Measurements from ENCODE around the gene ADAMTSL1.

ADAMTSL1 gene

DNA sequence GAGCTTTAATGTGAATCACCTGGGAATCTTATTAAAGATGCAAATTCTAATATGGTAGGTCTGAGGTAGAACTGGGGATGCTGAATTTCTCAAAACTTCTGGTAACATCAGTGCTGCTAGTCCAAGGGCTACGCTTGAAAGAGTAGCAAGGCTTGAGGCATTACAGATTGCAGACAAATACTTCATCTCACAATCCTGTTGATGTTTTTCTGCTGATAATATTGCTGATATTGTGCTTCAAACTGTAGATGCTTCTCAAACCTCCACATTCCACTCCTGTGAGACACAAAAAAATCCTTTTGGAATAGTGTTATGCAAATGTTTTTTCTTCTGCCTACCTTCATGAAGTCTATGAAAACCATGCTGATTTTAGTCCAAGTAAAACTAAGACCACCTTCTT, 419.5 kb downstream of the ADAMTSL1 start:
- POLR2A ChIA-PET (ENCODE audit: low non-redundant PET), result no interaction called here
- H3K27ac ChIP-seq, result no peak overlapping the region
- CTCF ChIA-PET, result no interaction called here
- no peak for DNase-seq (ENCODE audit: low spot score)
- TF ChIP-seq, protein P1, sequence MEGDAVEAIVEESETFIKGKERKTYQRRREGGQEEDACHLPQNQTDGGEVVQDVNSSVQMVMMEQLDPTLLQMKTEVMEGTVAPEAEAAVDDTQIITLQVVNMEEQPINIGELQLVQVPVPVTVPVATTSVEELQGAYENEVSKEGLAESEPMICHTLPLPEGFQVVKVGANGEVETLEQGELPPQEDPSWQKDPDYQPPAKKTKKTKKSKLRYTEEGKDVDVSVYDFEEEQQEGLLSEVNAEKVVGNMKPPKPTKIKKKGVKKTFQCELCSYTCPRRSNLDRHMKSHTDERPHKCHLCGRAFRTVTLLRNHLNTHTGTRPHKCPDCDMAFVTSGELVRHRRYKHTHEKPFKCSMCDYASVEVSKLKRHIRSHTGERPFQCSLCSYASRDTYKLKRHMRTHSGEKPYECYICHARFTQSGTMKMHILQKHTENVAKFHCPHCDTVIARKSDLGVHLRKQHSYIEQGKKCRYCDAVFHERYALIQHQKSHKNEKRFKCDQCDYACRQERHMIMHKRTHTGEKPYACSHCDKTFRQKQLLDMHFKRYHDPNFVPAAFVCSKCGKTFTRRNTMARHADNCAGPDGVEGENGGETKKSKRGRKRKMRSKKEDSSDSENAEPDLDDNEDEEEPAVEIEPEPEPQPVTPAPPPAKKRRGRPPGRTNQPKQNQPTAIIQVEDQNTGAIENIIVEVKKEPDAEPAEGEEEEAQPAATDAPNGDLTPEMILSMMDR (conservative IDR thresholded peaks at IDR 0.05; ENCODE audit: low read depth), result no peak

DNA sequence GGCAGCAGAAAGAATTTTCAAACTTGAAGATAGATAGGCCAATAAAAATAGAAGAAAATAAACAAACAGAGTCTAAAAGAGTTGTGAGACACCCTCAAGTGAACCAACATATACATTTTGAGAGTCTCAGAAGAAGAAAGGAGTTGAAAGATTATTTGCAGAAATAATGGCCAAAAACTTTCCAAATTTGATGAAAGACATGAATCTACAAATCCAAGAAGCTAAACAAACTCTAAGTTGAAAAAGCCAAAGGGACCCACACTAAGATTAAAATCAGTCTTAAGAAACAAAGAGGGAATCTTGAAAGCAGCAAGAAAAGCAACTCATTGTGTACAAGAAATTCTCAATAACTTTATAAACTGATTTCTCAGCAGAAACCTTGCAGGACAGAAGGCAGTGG, 422.1 kb downstream of the ADAMTSL1 start:
- CTCF ChIA-PET, result no interaction called here
- POLR2A ChIA-PET (ENCODE audit: low non-redundant PET), result interaction anchor here (0.7 kb wide), 1 partner anchor 65 kb away, joined by 13 read pairs; no protein-coding TSS in a partner anchor
- TF ChIP-seq, protein P1 (conservative IDR thresholded peaks at IDR 0.05; ENCODE audit: low read depth), result no peak
- no peak overlapping the region for H3K27ac ChIP-seq
- no peak for DNase-seq (ENCODE audit: low spot score)

DNA sequence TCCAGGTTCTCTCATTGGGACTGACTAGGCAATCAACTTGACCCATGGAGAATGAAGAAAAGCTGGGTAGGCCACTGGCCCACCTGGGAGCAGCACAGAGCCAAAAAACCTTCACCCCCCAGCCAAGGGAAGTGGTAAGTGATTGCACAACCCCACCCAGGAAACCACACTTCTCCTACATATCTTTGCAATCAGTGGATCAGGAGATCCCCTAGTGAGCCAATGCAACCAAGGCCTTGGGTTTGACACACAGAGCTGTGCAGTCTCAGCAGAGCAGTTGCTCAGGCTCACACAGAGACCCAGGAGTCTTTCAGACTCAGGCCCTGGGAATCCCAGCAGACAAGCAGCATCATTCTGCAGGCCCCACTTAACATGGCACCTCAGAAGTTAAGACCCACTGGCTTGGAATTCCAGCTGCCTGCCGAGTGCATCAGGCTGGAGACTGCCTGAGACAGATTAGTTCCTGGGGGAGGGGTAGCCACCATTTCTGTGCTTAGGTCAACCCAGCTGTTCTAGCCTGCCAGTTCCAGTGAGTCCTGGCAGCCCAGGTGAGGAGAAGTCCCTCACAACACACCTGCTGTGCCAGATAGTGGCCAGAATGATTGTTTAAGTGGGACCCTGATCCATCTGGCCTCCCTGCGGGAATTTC, 422.7 kb downstream of the ADAMTSL1 start:
- H3K27ac ChIP-seq, result no peak overlapping the region
- TF ChIP-seq, protein P1 (conservative IDR thresholded peaks at IDR 0.05; ENCODE audit: low read depth), result no peak
- POLR2A ChIA-PET (ENCODE audit: low non-redundant PET), result no interaction called here
- CTCF ChIA-PET, result no interaction called here
- no peak for DNase-seq (ENCODE audit: low spot score)

DNA sequence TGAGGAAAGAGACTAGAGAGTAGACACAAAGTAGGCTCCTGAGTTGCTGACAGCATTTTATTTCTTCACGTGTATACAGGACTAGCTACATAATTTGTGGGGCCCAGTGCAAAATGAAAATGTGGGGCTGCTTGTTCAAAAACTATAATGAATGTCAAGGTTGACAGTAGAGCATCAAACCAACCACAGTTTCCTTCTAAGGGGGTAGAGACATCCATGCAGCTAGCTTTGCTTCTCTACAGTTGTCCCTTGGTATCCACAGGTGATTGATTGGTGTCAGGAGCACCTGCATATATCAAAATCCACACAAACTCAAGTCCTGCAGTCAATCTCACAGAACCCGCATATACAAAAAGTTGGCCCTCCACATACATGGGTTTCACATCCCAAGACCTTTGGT, 429.5 kb downstream of the ADAMTSL1 start:
- DNase-seq (ENCODE audit: low spot score), result no peak
- TF ChIP-seq, protein P1 (conservative IDR thresholded peaks at IDR 0.05; ENCODE audit: low read depth), result no peak
- ChIA-PET POLR2A (ENCODE audit: low non-redundant PET) (no interaction called here), CTCF (no interaction called here)
- no peak overlapping the region for H3K27ac ChIP-seq

DNA sequence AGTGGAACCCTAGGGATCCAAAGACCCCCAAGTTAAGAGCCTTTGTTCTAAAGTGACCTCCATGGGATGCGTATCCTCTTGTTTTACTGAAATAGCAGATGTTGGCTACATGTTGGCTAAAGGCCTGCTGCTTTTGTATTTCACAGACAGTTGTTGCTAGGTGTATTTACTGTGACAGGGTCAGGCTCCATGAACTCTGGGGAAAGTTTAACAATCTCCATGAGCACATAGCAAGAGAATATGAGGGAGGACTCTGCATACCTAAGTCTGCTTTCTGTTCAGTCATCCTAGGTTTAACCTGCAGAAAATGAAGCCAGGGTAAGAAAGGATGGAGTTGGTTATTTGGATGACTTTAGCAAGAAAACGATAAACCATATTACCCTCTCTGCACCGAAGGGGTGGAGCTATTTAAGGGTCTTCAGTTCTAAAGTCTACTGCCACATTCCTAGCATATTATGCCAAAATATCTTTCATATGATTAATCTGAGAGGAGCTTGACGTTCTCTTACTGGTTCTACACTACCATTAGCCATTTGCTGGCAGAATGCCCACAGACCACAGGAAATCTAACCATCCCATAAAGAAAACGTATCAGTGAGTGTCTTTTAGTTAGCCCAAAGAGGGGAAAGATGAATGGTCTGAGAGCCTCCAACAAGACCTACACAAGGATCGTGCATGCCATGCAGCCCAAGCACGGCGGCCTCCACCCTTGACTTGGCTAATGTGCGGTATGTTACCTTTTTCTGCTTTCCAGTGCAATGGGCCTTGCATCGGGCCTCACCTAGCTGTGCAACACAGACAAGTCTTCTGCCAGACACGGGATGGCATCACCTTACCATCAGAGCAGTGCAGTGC, 431.3 kb downstream of the ADAMTSL1 start:
- ChIA-PET CTCF (no interaction called here), POLR2A (ENCODE audit: low non-redundant PET) (no interaction called here)
- DNase-seq (ENCODE audit: low spot score), result no peak
- TF ChIP-seq, protein P1 (conservative IDR thresholded peaks at IDR 0.05; ENCODE audit: low read depth), result no peak
- no peak overlapping the region for H3K27ac ChIP-seq

DNA sequence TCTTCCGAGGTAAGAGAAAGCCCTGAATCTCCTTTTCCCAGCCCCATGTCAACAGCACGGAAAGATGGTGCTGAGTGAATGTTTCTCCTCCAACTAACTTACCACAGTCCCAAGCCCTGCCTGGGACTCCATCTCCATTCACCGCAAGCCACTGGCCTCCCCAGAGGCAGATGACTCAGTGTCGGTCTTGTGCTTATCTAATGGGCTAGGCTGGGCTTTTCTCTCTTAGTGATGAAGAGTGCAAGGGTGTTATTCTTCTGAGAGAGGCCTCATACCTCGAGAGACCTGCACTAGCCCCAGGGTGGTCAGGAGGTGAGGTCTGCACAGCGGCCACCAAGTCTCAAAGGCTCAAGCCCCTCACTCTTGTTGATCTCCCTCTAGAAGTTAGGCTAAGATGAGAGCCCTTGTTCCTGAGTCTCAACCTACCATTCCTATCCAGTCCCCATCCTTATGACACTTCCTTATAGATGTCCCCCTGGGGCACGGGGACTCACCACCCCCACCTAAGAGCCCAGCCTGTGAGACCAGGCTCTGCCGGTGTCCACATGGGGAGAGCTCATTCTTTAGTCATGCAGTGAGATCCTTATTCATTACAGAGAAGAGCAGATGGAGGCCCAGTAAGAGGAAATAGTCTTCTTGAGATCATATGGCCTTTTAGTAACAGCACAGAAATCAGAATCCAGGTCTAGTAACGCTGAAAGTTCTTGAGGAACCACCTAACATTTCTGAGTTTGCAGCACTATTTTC, 432.1 kb downstream of the ADAMTSL1 start:
- no peak for DNase-seq (ENCODE audit: low spot score)
- ChIA-PET CTCF (interaction anchor here (0.6 kb wide), 1 partner anchor 802 kb away, joined by 4 read pairs; no protein-coding TSS in a partner anchor), POLR2A (ENCODE audit: low non-redundant PET) (no interaction called here)
- no peak overlapping the region for H3K27ac ChIP-seq
- TF ChIP-seq, protein P1 (conservative IDR thresholded peaks at IDR 0.05; ENCODE audit: low read depth), result no peak

Measured in RWPE1 (cell line).